ENCODE data around the gene NRL.
A peak's percentile ranks its signal among the peaks of the same experiment; 100 is the strongest.

Gene NRL

DNA sequence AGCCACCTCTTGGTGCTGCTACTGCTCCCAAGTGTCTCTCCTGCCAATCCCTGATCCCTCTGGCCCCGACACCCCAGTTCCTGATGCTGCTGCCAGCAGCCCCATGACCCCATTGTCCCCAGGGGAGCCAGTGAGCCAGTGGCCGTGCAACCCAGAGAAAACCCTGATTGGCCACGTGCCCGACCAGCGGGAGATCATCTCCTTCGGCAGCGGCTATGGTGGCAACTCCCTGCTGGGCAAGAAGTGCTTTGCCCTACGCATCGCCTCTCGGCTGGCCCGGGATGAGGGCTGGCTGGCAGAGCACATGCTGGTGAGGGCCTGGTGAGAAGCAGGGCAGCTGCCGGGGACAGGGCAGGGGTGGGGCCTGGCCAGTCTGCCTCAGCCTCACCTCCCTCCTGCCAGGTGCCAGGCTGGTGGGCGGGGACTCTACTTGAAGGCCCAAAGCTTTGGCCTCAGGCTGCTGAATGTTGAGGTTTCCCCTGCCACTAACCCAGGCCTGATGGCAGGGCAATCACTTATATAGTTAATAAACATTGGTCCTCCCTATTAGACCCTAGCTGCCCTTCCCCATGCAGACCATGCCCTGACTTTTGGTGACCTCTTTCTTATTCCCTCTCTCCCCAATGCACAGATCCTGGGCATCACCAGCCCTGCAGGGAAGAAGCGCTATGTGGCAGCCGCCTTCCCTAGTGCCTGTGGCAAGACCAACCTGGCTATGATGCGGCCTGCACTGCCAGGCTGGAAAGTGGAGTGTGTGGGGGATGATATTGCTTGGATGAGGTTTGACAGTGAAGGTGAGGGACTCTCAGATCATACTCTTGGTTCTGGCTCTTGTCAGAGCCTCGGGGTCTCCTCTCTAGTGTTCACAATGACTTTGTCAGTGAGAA, 15.6 kb downstream of the NRL start:
- DNase-seq = no peak

GRCh38 chr14:24098229-24098926, 16.4 kb downstream of the NRL start:
- no peak for DNase-seq

DNA sequence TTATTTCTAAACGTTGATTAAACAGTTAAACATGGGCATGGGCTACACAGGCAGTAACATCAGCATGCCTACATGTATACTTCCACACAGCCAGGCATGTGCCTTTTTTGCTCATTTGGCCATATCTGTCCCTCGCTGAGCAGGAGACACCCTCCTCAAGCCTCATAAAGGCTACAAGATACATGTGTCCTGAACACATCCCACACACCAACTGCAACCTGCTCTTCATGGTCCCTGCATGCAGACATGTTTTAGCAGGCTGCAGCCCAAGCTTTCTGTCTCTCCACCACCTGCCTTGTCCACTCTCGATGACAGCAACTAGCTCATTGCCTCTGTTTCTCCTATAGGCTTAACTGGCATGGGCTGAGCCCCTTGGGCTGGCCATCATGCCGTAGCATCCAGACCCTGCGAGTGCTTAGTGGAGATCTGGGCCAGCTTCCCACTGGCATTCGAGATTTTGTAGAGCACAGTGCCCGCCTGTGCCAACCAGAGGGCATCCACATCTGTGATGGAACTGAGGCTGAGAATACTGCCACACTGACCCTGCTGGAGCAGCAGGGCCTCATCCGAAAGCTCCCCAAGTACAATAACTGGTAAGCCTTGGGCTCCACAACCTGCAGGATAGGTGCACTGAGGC, 18.1 kb downstream of the NRL start:
- DNase-seq = no peak

DNA sequence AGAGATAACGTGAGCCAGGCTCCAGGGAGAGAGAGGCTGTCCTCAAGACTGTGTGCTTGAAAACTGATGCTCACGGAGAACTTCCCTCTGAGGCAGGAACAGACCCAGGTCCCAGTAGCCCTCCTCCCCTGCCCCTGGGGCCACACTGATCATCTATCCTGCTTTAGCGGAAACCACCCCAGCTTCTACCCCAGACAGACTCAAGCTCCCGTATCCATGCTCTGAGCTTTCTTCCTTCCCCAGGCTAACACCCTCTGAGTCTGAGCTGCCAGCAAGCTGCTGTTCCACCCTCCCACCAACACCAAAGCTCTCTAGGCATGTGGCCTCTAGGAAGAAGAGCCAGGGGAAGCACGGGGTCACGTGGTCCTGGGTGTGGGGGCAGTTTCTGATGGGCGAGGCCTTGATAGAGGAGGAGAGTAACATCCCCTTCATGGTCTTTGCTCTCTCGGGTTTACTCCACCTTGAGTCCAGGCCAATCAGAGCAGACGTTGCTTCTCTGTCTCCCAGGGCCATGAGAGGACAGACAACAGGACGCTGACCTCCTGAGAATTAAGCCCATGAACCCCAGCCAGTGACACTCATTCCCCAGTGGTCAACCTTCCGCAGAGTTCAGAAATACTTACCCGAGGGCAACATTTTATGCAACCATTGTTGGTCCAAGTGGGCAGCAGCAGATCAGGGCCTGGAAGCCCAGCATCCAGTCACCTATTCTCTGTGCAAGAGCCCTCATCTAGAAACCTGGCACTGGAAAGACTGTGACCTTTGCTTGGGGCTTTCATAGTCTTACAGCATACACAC, 19.3 kb downstream of the NRL start:
- DNase-seq = peak; percentile 98

GRCh38 chr14:24094841-24095270, 19.9 kb downstream of the NRL start:
- no peak for DNase-seq

GRCh38 chr14:24093901-24094840, 20.6 kb downstream of the NRL start, which contains the start of gene PCK2:
Gene PCK2, plus strand, starts transcription at chr14:24094311. Its CDS starts 95 bp downstream, at chr14:24094406.
- peak; percentile 96 for DNase-seq

GRCh38 chr14:24093207-24093900, 21.4 kb downstream of the NRL start:
- DNase-seq = no peak

DNA sequence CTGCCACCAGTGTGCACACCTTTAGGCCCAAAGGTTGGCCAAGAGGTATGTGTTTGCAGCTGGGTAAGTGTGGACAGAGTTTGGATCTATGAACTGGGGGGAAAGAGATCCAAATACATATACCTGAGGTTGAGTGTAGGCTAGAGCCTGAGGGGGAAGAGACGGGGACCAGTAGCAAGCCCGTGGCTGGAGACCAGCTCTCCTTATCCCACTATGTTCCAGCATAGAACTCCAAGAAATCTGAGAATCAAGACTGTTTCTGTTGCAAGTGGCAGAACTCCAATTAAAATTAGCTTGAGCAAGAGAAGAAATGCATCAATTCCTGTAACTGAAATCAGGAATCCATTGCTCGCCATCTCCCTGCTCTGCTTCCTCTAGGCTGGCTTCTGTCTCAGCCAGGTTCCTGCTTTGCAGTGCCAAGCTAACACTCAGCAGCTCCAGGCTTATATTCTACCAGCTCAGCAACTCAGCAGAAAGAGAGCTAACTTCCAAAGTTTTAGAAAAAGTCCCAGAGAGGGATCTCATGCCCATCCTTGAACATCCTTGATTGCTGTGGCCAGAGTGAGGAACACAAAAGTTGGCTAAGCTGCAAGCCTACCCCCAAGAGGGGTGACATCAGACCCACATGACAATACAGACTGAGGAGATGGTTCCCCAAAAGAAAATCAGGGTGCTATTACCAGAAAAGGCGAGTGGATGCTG, 22.1 kb downstream of the NRL start:
- no peak for DNase-seq

GRCh38 chr14:24092110-24092504, 22.6 kb downstream of the NRL start:
- no peak for DNase-seq

DNA sequence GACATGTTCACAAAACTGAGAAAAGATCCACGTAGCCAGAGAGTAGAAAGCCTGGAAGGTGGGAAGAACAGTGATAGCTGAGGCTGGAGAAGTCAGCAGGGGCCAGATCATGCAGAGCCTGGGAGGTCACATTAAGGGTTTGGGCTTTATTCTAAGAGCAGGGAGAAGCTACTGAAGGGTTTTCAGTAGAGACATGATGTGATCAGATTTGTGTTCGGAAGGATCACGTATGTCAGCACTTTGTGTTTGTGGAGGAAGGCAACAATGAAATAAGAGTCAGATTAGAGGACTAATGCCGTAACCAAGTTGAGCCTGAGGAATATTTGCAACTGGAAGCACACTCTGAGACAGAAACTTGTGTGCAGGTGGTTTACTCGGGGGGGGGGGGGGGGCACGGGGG, 24.9 kb downstream of the NRL start:
- no peak for DNase-seq

DNA sequence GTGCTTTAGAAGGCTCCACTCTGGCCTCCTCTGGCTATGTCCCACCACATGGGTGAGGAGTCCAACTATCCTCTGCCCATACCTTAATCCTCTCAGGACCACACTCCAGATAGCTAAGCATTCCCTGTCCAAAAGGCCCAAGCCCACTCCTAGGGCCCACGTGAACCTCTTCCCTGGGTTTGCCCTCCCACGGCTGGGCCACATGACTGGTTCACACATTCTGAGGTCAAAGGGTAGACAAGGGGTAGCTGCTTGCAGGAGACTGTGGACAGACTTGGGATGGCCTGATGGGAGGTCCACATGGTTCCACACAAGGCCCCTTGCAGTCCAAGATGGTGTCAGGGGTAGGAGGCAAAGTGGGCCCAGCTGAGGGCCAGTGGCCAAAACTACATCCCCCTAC, 26.7 kb downstream of the NRL start:
- DNase-seq = no peak

- no peak for DNase-seq
Measured at GRCh38 chr14:24087004-24087403, 27.7 kb downstream of the NRL start.

GRCh38 chr14:24086193-24086955, 28.4 kb downstream of the NRL start:
- DNase-seq = no peak

DNA sequence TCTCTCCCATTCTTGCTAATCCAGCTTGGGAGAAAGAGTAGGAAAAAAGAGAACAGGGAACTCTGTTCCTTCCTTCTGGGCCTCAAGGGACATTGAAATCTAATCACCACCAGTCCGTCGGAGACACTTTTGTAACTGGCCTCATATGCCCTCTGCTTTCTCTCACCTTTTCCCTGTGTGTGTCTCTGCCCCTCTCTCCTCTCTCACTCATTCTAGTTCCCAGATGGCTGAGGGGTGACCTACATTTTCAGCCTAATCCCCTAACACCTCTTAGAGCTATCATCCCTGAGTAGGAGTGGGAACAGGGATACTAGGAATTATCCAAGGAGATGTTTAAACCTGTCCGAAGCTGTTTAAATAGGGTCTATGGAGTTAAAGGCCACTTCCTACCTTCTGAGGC, 29.5 kb downstream of the NRL start:
- no peak for DNase-seq

- no peak for DNase-seq
Measured at GRCh38 chr14:24084440-24084839, 30.3 kb downstream of the NRL start.

GRCh38 chr14:24083462-24083861, 31.3 kb downstream of the NRL start:
- no peak for DNase-seq

DNA sequence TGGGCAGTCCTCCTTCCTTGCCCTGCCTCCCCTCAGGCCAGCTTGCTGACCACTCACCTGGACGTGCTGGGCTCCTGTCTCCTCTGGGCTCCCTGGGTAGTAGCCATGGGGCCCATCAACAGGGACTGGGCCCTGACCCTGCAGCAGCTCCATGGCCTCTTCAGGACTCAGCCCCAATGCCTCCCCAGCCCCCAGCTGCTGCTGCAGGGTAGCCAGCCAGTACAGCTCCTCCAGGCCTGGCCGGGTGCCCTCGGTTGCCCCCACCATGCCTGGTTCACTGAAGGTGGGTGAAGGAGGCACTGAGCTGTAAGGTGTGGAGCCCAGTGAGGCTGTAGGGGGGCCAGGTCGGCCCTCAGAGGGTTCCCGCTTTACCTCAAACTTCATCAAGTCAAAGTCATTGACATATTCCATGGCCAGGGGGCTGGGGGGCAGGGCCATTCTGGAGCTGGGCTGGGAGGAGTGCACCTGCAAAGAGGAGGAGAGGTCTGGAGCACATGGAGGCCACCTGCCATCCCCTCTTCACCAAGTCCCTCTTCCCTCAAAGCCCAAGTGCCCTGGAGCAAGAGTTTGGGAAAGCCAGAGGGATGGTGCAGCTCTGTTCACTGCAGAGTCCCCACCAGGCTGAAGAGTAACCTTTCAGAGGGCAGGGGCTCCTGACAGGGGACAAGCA, 32.2 kb downstream of the NRL start:
- DNase-seq = no peak

- DNase-seq = no peak
Measured at GRCh38 chr14:24081739-24082211, 33.0 kb downstream of the NRL start.

All from hematopoietic multipotent progenitor cell treated with erythropoietin and hydrocortisone succinate and interleukin-3 and kit ligand, for 8 days (in vitro differentiated cells).